ENCODE results near the gene KLF6. TPM values are rescaled to one million over a fixed set of nuclear protein-coding genes. Genes with fewer than 3 reads are reported as not detected.

The KLF6 gene
- polyA plus RNA-seq, 1 of the 3 experiments (the other 2 are of a cell fraction): 148 TPM

GRCh38 chr10:3785851-3786271 lies 852 bp upstream of the KLF6 start:
- H3K27me3 ChIP-seq (ENCODE audit: insufficient read depth): no peaks in the 10 kb centered on the region
- peak overlapping the region; percentile 88 for H3K4me2 ChIP-seq
- peaks cover 51% of the 10 kb centered on the region for H3K79me2 ChIP-seq (ENCODE audit: insufficient read depth)
- WGBS (ENCODE audit: low lambda C conversion rate): 2% methylated on average over 18 of the region's 18 CpGs
- peaks cover 9 to 28% of the 10 kb centered on the region in 2 experiments; a peak in 3 of 4 replicates for H3K4me1 ChIP-seq (ENCODE audit: control insufficient read depth in 1 of 2, insufficient read depth in 2 of 2, low read depth in 1 of 2, low read length in 1 of 2)
- peak; percentile 67 for DNase-seq
- H3K36me3 ChIP-seq (replicated peaks in 1 of 2; ENCODE audit: control insufficient read depth in 1 of 2, insufficient read depth in 2 of 2, low read length in 1 of 2): peaks cover 13 to 36% of the 10 kb centered on the region in 2 experiments
- H3K9ac ChIP-seq: peak overlapping the region; percentile 98
- peaks cover 35% of the 10 kb centered on the region for H3F3A ChIP-seq (replicated peaks; ENCODE audit: insufficient read depth)
- CTCF ChIA-PET: interaction anchor here (0.6 to 1.4 kb wide), 4 partner anchors 77 to 545 kb away, joined by 3 to 4 read pairs (median 3); no protein-coding TSS in a partner anchor
- H3K9me3 ChIP-seq: no peaks in the 10 kb centered on the region
- H3K9me2 ChIP-seq: no peaks in the 10 kb centered on the region
- peak overlapping the region; percentile 62 to 75 for H3K4me3 ChIP-seq (ENCODE audit: low read depth in 2 of 2, low read length in 1 of 2)
- peak overlapping the region; percentile 93 to 96 for H3K27ac ChIP-seq (ENCODE audit: low read depth in 2 of 2, low read length in 1 of 2)
- peaks cover 38% of the 10 kb centered on the region for H4K20me1 ChIP-seq (ENCODE audit: insufficient read depth)
- POLR2A ChIA-PET: interaction anchor here (0.6 to 3.9 kb wide), 14 partner anchors 8 to 462 kb away, joined by 3 to 24 read pairs (median 3); no protein-coding TSS in a partner anchor
- H2AFZ ChIP-seq (ENCODE audit: low read depth): no peak overlapping the region
- TF ChIP-seq USF1 (IDR thresholded peaks at IDR 0.05; ENCODE audit: borderline replicate concordance, low read depth): no peak
- no peak; the same call in 1 of the 2 replicates for TF ChIP-seq RXRA (IDR thresholded peaks at IDR 0.05; ENCODE audit: borderline replicate concordance, low read depth)
- peak; percentile 40 for TF ChIP-seq CHD2 (IDR thresholded peaks at IDR 0.05; ENCODE audit: low read length, partially characterized antibody)
- no peak for TF ChIP-seq GABPA (IDR thresholded peaks at IDR 0.05; ENCODE audit: low read depth)
- no peak for TF ChIP-seq TEAD4 (IDR thresholded peaks at IDR 0.05; ENCODE audit: borderline replicate concordance, insufficient read depth)
- TF ChIP-seq REST (IDR thresholded peaks at IDR 0.05; ENCODE audit: low read depth, low read length): no peak
- no peak for TF ChIP-seq YY1 (IDR thresholded peaks at IDR 0.05; ENCODE audit: low read depth)
- no peak; the same call in 1 of the 2 replicates for TF ChIP-seq MXI1 (IDR thresholded peaks at IDR 0.05; ENCODE audit: low read depth, low read length)
- no peak for TF ChIP-seq NFIC (IDR thresholded peaks at IDR 0.05; ENCODE audit: borderline replicate concordance)
- no peak for TF ChIP-seq FOXM1 (IDR thresholded peaks at IDR 0.05; ENCODE audit: low read depth)
- TF ChIP-seq FOXJ3 (CRISPR knock-in tag; IDR thresholded peaks at IDR 0.05): no peak
- TF ChIP-seq RFX5 (IDR thresholded peaks at IDR 0.05; ENCODE audit: low read length): no peak
- TF ChIP-seq RCOR1 (IDR thresholded peaks at IDR 0.05; ENCODE audit: low read length): no peak
- peak; percentile 38 for TF ChIP-seq SMC3 (IDR thresholded peaks at IDR 0.05; ENCODE audit: low read depth, low read length)
- no peak for TF ChIP-seq FOSL2 (IDR thresholded peaks at IDR 0.05; ENCODE audit: borderline replicate concordance, low read depth)
- TF ChIP-seq JUND (IDR thresholded peaks at IDR 0.05): no peak
- peak; percentile 81 for TF ChIP-seq POLR2AphosphoS5 (IDR thresholded peaks at IDR 0.05; ENCODE audit: low read depth, low read length)
- no peak for TF ChIP-seq USF2 (IDR thresholded peaks at IDR 0.05; ENCODE audit: borderline replicate concordance, low read depth, low read length)
- no peak for TF ChIP-seq CTCF (IDR thresholded peaks at IDR 0.05)
- TF ChIP-seq MEF2A (IDR thresholded peaks at IDR 0.05; ENCODE audit: borderline replicate concordance, low read depth): no peak
- TF ChIP-seq EZH2phosphoT487 (IDR thresholded peaks at IDR 0.05; ENCODE audit: borderline replicate concordance, low read depth): no peak
- TF ChIP-seq EP300 (IDR thresholded peaks at IDR 0.05; ENCODE audit: borderline replicate concordance in 1 of 2, low read depth in 1 of 2, low read length in 1 of 2): no peak
- TF ChIP-seq SIN3A (IDR thresholded peaks at IDR 0.05; ENCODE audit: borderline replicate concordance, low read depth, low read length): no peak
- TF ChIP-seq TCF12 (IDR thresholded peaks at IDR 0.05): peak; percentile 13; the same call in 1 of the 2 replicates
- no peak for TF ChIP-seq GATA2 (CRISPR knock-in tag; IDR thresholded peaks at IDR 0.05)
- no peak for TF ChIP-seq NRF1 (IDR thresholded peaks at IDR 0.05; ENCODE audit: low read depth, low read length)
- no peak for TF ChIP-seq MAX (IDR thresholded peaks at IDR 0.05; ENCODE audit: low read depth)

Measured in SK-N-SH (cell line).